K562 (cell line): ENCODE data around the gene IL13RA1. TPM values are rescaled to one million over a fixed set of nuclear protein-coding genes. Genes with fewer than 3 reads are reported as not detected.

Experiments
- ATAC-seq: fragments of 200-7000 bp; cut with Tn5 transposase; 3 replicates; pipeline ENCODE4 v1.9.1; 2020; ENCODE audit warnings: moderate library complexity
- BruUV-seq: library from RNA; stranded (reverse); fragments of 400-500 nt; replicated peaks from 2 replicates; lab custom pipeline; 2021; lab: Mats Ljungman, UMichigan
- CTCF ChIA-PET: fragments of 300-600 bp; formaldehyde crosslinking; extraction: SDS; loops from one replicate; lab custom pipeline; 2021; ENCODE audit warnings: low intra/inter-chr PET ratio; lab: Yijun Ruan, JAX
- POLR2A ChIA-PET: fragments of 300-600, 350-650 bp; sonication (Branson Sonifier 250); formaldehyde crosslinking; extraction: SDS; loops from one replicate; lab custom pipeline; 2021; ENCODE audit warnings: antibody characterized with exemption, inconsistent platforms; lab: Yijun Ruan, JAX
- DNase-seq, 4 experiments: peaks; one replicate each; pipeline versions ENCODE4 v3.0.0 to v3.0.0-alpha.2; 2011 to 2018; ENCODE audit warnings: low spot score in 3 of 4, mixed read lengths in 3 of 4; ENCODE audit errors: extremely low read depth in 1 of 4
- FAIRE-seq: peaks from 2 replicates; lab custom pipeline; 2011; peaks lifted over from hg19 to GRCh38; lab: Jason Lieb, UNC
- H2AFZ ChIP-seq: 2 replicates; pipeline ENCODE4 v1.6.0; 2011; ENCODE audit warnings: low read depth, low read length, control low read depth, inconsistent platforms
- H3K27ac ChIP-seq: fragments of 200-600 bp; 3 replicates; pipeline ENCODE4 v1.8.0; 2011; ENCODE audit warnings: low read depth, mild to moderate bottlenecking, control low read depth, inconsistent platforms, low read length, moderate library complexity, mixed read lengths; ENCODE audit errors: extremely low read depth
- H3K27me3 ChIP-seq, 2 experiments: fragments of 300-600 bp in 1 of 2; 2 replicates in 1 of 2; 3 replicates in 1 of 2; pipeline versions ENCODE4 v1.6.0 to v1.8.0; 2011; ENCODE audit warnings: inconsistent platforms in 2 of 2, low read length in 2 of 2, mild to moderate bottlenecking in 1 of 2, mixed read lengths in 1 of 2, moderate library complexity in 1 of 2; ENCODE audit not compliant: control insufficient read depth in 2 of 2, insufficient read depth in 2 of 2
- H3K36me3 ChIP-seq: fragments of 300-600 bp; 3 replicates; pipeline ENCODE4 v1.8.0; 2011; ENCODE audit warnings: mild to moderate bottlenecking, low read length, inconsistent platforms; ENCODE audit not compliant: control insufficient read depth, insufficient read depth
- H3K4me1 ChIP-seq, 2 experiments: fragments of 200-600 bp in 1 of 2; replicated peaks in 1 of 2; 2 replicates in 1 of 2; 3 replicates in 1 of 2; pipeline versions ENCODE4 v1.5.1 to v1.8.0; 2011; ENCODE audit warnings: inconsistent platforms in 2 of 2, low read length in 2 of 2, mild to moderate bottlenecking in 1 of 2, mixed read lengths in 1 of 2, moderate library complexity in 1 of 2; ENCODE audit not compliant: control insufficient read depth in 2 of 2, insufficient read depth in 2 of 2
- H3K4me2 ChIP-seq: 2 replicates; pipeline ENCODE4 v1.6.1; 2011; ENCODE audit warnings: low read length, control low read depth, inconsistent platforms, mixed read lengths; ENCODE audit not compliant: insufficient read depth
- H3K4me3 ChIP-seq: fragments of 200-600 bp; sonication (generic), shearing (Covaris generic); 2 replicates; pipeline ENCODE4 v1.5.1; 2016; ENCODE audit warnings: control low read depth, inconsistent platforms
- H3K79me2 ChIP-seq: fragments of 200-600 bp; 3 replicates; pipeline ENCODE4 v1.8.0; 2011; ENCODE audit warnings: low read length, inconsistent platforms; ENCODE audit not compliant: control insufficient read depth, insufficient read depth
- H3K9ac ChIP-seq, 2 experiments: 2 replicates each; pipeline versions ENCODE4 v1.6.0 to v1.6.1; 2011; ENCODE audit warnings: low read depth in 2 of 2, low read length in 2 of 2, control low read depth in 1 of 2, inconsistent platforms in 1 of 2, mild to moderate bottlenecking in 1 of 2, mixed read lengths in 1 of 2; ENCODE audit not compliant: insufficient read depth in 1 of 2
- H3K9me1 ChIP-seq: one replicate; pipeline ENCODE4 v1.6.0; 2011; ENCODE audit warnings: inconsistent platforms, mild to moderate bottlenecking, low read length, moderate library complexity; ENCODE audit not compliant: control insufficient read depth, insufficient read depth
- H3K9me3 ChIP-seq: replicated peaks from 2 replicates; pipeline ENCODE4 v1.5.1; 2011; ENCODE audit warnings: low read depth, low read length, inconsistent platforms; ENCODE audit not compliant: control insufficient read depth, insufficient read depth
- H4K20me1 ChIP-seq: replicated peaks from 2 replicates; pipeline ENCODE4 v1.6.1; 2011; ENCODE audit warnings: low read length, inconsistent platforms, mixed read lengths; ENCODE audit not compliant: control insufficient read depth, insufficient read depth
- ESRRB ChIP-seq: fragments of 250-450 bp; sonication (Bioruptor Pico); IDR thresholded peaks from 2 replicates; pipeline ENCODE4 v1.5.0; 2020; ENCODE audit warnings: mild to moderate bottlenecking, moderate library complexity, borderline replicate concordance
- ILK ChIP-seq: fragments of 450-650 bp; IDR thresholded peaks from 2 replicates; pipeline ENCODE4 v1.6.1; 2016; ENCODE audit warnings: missing genetic modification characterization, low read depth, mild to moderate bottlenecking, missing compliant biosample characterization, moderate library complexity, borderline replicate concordance
- ZFX ChIP-seq: sonication (generic); formaldehyde crosslinking; IDR thresholded peaks from 2 replicates; pipeline ENCODE4 v1.8.0; 2022; ENCODE audit warnings: mild to moderate bottlenecking, missing genetic modification reagents, moderate library complexity
- ZNF133 ChIP-seq: fragments of 250-450 bp; sonication (Bioruptor Pico); IDR thresholded peaks from 2 replicates; pipeline ENCODE4 v1.4.0; 2020; ENCODE audit warnings: mild to moderate bottlenecking
- ZNF398 ChIP-seq: fragments of 250-450 bp; sonication (Bioruptor Pico); IDR thresholded peaks from 2 replicates; pipeline ENCODE4 v1.8.0; 2021; ENCODE audit warnings: moderate library complexity, mild to moderate bottlenecking, inconsistent platforms
- whole genome bisulfite sequencing: fragments of 100-300 bp; shearing (Covaris generic); methylation state at CpG from one replicate; pipeline ENCODE4 v1.1.6; 2016; ENCODE audit warnings: low coverage, mixed read lengths; ENCODE audit not compliant: insufficient coverage; ENCODE audit errors: missing lambda C conversion rate; 5-methylcytosine and 5-hydroxymethylcytosine counted together
- in situ Hi-C: fragments of 300-500 bp; cut with MboI; formaldehyde crosslinking; loops from 4 replicates; pipeline ENCODE4 v1.15.0; 2018; ENCODE audit warnings: inconsistent platforms, mixed read lengths
- intact Hi-C: fragments of 100-400 bp; cut with micrococcal nuclease; formaldehyde crosslinking; loops from 2 replicates; pipeline ENCODE4 v1.14.2; 2022
- polyA plus RNA-seq, 8 experiments: library from polyadenylated mRNA; depleted of rRNA in 4 of 8; stranded (reverse) in 5 of 8; unstranded in 3 of 8; fragments of >200 nt; fragmentation: Nextera tagmentation in 2 of 8; fragmentation: Illumina TruSeq in 1 of 8; extraction: Ambion mirVana in 2 of 8; extraction: Trizol in 1 of 8; gene quantifications; 2 replicates each; pipeline versions ENCODE4 v1.2.1 to v1.2.3, GENCODE V29; 2011 to 2014; ENCODE audit warnings: inconsistent platforms in 1 of 8, missing spikeins in 1 of 8
- total RNA-seq, 7 experiments: library from RNA; depleted of rRNA in 6 of 7; stranded (reverse); fragments of >200 nt in 6 of 7; fragmentation: Illumina TruSeq in 2 of 7; extraction: Trizol in 2 of 7; gene quantifications; 2 replicates each; pipeline versions ENCODE4 v1.2.1 to v1.2.3, GENCODE V29; 2011 to 2021; ENCODE audit warnings: low replicate concordance in 1 of 7
- TF ChIP-seq, protein P1 (sequence below): fragments of 250-450 bp; sonication (Bioruptor Pico); IDR thresholded peaks from 2 replicates; pipeline ENCODE4 v1.8.0; 2022; ENCODE audit warnings: moderate library complexity, mild to moderate bottlenecking, inconsistent platforms

Gene IL13RA1
- total and polyA plus RNA-seq, 9 of the 15 experiments (the other 6 are each of a cell fraction or from before 2014, with no cell fraction given) = 2.9 to 22.9 (median 12.2) TPM

DNA sequence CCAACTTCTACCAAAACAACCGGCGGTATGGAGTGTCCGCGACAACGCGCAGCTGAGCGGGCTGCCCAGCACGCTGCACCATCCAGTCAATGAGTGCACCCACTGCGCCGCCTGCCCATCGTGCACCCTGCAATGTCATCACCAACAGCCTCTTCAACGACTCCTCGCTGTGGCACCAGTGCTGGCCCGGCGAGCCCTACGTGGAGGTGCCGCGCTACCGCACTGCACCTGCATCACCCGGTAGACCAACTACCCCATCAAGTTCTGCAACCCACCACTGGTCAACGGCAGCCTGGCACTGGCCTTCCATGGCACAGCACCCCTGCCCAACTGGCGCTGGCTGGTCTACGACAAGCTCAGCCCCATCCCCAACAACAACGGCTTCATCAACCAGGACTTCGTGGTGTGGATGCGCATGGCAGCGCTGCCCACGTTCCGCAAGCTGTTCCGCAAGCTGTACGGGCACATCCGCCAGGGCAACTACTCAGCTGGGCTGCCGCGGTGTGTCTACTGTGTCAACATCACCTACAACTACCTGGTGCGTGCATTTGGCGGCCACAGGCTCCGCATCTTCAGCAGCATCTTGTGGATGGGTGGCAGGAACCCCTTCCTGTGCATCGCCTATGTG lies 42.8 kb downstream of the IL13RA1 start:
- Histone ChIP-seq H3K9me1 (no peaks in the 10 kb centered on the region), H3K4me2 (no peak overlapping the region), H3K4me3 (no peak overlapping the region), H2AFZ (no peak overlapping the region), H3K4me1 (no peaks in the 10 kb centered on the region; a peak in 1 of 5 replicates), H3K9ac (no peak overlapping the region; a peak in 1 of 4 replicates), H3K9me3 (no peaks in the 10 kb centered on the region), H3K36me3 (no peaks in the 10 kb centered on the region), H4K20me1 (no peaks in the 10 kb centered on the region), H3K79me2 (no peaks in the 10 kb centered on the region), H3K27me3 (no peaks in the 10 kb centered on the region), H3K27ac (no peak overlapping the region)
- BruUV-seq = no TSS peak
- WGBS = 83% methylated on average over 35 of the region's 38 CpGs
- ChIA-PET CTCF (no interaction called here), POLR2A (no interaction called here)
- ATAC-seq (no peak), FAIRE-seq (no peak), DNase-seq (no peak)
- intact Hi-C loops (no loop called here), in situ Hi-C loops (no loop called here)
- no peak for TF ChIP-seq ILK
- no peak for TF ChIP-seq ZNF133
- no peak for TF ChIP-seq ESRRB
- TF ChIP-seq ZFX (CRISPR knock-in tag) = no peak
- TF ChIP-seq, protein P1, sequence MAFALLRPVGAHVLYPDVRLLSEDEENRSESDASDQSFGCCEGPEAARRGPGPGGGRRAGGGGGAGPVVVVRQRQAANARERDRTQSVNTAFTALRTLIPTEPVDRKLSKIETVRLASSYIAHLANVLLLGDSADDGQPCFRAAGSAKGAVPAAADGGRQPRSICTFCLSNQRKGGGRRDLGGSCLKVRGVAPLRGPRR (CRISPR knock-in tag) = no peak
- TF ChIP-seq ZNF398 (CRISPR knock-in tag) = no peak
